GM18511 (cell line): ENCODE measurements around the gene ITGA8.

Experiments
- ATAC-seq: cut with Tn5 transposase; IDR thresholded peaks from one replicate; pipeline ENCODE4 v1.9.1; 2021; ENCODE audit warnings: mild to moderate bottlenecking, moderate library complexity; ENCODE audit not compliant: unreplicated experiment

The ITGA8 gene

GRCh38 chr10:15737656-15738055 is 17.9 kb upstream of the ITGA8 start:
- ATAC-seq: no peak

- no peak for ATAC-seq
Measured at GRCh38 chr10:15735763-15736162, 16.0 kb upstream of the ITGA8 start.

DNA sequence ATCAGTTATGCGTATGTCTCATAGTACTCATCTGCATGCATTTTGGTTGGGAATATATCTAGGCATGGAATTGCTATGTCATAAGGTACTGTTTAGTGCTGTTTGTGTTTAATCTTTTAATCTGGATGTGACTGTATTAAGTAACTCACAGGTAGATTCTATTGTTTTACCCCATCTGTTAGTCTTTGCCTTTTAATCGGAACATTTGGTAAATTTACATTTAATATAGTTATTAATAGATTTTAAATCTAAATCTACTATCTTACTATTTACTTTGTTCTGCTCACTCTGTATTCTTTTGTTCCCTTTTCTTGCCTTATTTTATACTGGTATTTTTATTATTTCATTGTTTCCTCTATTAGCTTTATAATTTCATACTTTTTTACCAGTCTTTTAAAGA is 10.6 kb upstream of the ITGA8 start:
- no peak for ATAC-seq

DNA sequence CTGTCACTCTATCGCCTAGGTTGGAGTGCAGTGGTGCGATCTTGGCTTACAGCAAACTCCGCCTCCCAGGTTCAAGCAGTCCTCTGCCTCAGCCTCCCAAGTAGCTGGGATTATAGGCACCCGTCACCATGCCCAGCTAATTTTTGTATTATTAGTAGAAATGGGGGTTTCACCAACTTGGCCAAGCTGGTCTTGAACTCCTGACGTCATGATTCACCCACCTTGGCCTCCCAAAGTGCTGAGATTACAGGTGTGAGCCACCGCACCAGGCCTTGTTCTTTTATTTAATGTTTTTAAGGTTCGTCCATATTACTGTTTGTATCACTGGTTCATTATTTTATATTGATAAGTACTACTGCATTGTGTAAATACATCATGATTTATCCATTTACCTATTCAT is 10.2 kb upstream of the ITGA8 start:
- no peak for ATAC-seq

GRCh38 chr10:15726042-15726441 is 6.3 kb upstream of the ITGA8 start:
- no peak for ATAC-seq

DNA sequence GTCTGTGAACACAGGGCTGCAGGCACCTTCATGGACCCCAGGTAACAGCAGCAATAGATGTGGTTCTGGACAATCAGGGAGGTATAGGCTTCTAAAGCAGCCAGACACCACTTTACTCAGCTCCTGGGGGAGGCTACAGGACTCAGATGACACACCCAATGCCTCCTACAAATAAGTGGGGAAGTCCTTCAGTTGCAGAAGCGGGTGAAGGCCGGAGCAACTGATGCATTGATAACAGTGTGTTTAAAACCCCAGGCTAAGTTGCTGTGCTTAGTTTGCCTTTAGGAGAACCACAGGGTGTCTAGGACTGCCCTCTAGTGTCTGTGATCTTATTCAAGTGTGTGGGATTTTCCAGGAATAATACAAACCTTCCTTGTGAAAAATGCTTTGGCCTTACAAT is 5.9 kb upstream of the ITGA8 start:
- no peak for ATAC-seq

DNA sequence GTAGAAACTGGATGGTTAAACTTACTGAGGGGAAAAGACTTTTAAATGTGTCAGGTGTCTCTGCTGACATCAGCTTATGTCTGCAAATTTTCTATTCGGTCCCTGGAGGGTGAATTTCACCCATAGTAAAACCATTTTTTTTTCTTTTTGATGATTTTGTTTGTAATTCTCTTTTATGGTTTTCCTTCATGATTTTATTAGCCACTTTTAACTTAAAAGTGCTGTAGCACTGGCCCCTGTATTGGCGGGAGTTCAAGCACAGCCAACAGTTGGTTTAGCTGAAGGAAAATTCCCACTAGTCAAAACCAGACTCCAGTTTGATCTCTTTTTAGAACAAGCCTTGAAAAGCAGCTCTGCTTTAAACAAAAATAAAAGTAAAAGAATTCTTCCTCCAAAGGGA is 5.0 kb upstream of the ITGA8 start:
- no peak for ATAC-seq

DNA sequence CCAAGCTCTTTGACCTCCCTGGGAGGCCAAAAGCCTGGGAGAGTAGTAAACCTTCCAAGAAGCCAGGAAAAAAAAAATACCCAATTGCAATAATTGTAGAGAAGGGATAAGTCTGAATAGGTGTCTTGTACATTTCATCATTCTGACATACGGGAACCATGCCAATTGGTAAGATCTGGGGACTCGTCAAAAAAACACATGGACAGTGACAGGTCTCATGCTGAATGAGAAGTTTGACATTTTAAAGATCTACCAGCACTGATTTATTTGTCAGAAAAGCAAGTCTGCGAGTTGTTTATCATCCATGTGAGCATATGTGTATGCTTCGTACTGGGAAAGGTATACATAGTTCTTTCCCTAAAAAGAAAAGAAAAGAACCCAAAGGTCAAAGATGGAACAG is 4.1 kb upstream of the ITGA8 start:
- no peak for ATAC-seq

DNA sequence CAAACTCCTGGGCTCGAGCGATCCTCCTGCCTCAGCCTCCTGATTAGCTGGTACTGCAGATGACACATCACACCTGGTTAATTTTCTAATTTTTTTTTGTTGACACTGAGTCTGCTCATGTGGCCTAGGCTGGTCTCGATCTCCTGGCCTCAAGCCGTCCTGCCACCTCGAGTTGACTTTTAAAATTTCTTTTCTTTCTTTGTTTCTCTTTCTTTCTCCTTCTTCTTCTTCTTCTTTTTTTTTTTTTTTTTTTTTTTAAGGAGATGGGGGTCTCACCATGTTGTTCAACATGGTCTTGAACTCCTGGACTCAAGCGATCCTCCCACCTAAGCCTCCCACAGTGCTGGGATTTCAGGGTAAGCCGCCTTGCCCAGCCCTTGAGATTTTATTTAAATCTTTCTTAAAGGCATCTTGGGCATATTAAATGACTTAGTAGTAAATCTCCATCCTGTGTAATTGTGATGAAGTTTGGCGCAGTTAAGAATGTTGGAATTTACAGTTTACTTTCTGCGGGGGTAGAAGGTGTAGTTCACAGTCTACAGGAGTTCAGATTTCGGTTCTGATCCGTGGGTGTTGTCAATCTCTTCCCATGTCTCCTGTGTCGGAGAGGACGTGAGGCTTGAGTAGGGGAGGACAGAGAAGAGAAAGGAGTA is 1.0 kb upstream of the ITGA8 start:
- ATAC-seq: no peak

- ATAC-seq: no peak
Measured at GRCh38 chr10:15719049-15719898, 448 bp downstream of the ITGA8 start.

DNA sequence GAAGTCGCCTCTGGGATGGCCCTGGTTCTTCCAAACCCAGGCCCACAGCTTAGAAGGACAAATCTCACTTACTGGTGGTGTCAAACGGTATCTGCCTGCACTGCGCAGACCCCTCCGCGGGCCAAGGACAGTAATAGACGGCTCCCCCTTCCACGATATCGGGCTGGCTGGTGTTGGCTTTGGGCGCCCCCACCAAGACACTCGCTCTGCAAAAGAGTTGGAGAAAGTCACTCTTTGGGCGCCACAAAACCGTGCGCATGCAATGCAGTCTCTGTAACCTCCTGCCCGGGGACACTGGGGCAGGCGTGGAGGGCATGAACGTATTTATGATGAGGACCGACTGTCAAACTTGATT is 1.1 kb downstream of the ITGA8 start:
- ATAC-seq: no peak

- no peak for ATAC-seq
Measured at GRCh38 chr10:15715619-15716227, 4.0 kb downstream of the ITGA8 start.

- no peak for ATAC-seq
Measured at GRCh38 chr10:15714847-15715246, 4.9 kb downstream of the ITGA8 start.

DNA sequence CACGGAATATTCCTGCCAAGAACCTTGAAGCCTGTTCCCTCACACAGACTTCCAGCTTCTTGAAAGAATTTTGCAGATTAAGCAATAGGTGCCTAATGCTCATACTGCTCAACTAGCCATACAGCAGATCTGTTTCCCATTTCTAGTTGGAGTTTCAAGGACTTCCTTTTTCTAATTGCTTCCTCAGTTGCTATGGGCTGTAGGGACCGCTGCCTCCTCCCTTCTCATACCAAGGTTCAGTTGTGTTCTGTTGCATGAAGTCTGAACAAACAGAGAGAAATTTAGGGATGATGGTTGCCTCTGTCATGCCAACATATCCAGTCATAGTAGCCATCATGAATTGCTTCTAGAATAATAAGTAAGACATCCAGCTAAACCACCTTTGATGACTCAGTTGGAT is 6.8 kb downstream of the ITGA8 start:
- ATAC-seq: no peak

GRCh38 chr10:15710455-15710854 is 9.3 kb downstream of the ITGA8 start:
- no peak for ATAC-seq

GRCh38 chr10:15705298-15705697 is 14.4 kb downstream of the ITGA8 start:
- no peak for ATAC-seq

- no peak for ATAC-seq
Measured at GRCh38 chr10:15704581-15704968, 15.1 kb downstream of the ITGA8 start.

DNA sequence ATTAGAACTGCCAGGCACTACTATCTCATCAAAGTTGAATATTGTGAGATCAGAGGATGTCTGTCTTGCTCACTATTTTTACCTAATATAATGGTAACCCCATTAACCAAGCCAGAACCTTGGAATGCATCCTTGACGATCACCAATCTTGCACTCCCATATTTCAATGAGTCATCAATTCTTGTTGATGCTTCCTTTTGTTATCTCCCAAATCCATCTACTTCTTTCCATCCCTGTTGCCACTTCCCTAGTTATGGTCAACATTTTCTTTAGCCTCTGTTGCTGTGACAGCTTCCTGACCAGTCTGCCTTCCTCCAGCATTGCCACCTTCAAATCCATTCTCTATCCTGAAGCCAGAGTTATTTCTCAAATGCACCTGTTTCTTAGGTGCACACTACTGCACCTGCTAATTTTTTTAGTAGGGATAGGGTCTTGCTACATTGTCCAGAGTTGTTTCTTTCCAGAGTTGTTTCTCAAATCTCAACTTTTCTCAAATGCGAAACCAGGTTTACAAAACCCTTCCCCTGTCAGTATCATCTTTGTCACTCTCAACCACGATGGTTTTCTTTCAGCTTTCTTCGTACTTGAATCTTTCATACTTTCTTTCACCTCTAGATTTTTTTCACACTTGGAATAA is 15.7 kb downstream of the ITGA8 start:
- no peak for ATAC-seq

DNA sequence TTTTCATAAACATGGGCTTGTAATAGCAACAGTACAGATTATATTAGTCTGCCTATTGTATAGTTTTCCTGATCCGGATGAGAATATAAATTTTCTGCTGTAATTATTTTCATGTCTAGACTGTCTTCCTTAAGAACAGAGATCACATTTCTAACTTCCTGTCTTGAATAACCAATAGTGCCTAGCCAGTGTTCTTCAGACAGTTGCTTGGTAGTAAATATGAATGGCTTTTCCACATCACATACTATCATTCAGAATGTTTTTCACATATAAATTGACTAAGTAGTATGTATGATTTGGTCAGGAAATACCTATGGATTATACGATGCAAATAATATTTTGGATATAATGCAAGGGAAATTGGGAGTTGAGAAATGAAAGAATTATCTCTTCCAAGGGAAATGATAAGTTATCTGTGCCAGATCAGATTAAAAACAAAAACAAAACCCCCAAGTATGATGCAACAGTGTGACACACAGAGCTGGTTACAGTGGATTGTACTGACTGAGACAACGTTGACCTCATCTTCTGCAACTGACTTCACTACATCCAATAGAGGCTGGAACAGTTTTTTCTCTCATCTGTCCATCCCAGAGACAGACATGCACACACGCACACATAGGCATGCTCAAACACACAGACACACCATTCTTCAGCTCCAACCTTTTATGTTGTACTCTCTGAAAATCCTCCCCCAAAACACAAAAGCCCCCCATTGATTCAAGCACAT is 16.4 kb downstream of the ITGA8 start:
- ATAC-seq: no peak

DNA sequence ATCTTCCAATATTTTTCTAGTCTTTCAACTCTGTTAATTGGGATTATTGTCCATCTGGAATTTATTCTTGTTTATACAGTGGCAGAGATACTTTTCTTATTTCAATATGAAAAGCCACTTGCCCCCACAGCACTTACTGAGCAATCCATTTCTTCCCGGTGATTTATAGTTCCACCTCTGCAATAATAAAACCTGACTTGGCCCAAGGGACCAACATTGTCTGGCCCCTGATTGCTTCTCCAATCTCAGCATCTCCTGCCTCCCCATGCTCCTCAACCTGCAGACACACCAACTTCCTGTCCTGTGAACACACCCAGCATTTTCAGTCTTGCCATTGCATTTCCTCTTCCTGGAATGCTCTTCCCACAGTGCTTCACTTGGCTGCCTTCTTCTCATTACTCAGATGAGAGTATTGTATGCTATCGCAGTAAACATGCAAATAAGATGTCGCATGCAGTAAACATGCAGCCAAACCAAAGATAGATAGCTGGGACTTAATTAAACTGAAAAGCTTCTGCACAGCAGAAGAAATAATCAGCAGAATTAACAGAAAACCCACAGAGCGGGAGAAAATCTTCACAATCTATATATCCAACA is 19.5 kb downstream of the ITGA8 start:
- ATAC-seq: no peak

DNA sequence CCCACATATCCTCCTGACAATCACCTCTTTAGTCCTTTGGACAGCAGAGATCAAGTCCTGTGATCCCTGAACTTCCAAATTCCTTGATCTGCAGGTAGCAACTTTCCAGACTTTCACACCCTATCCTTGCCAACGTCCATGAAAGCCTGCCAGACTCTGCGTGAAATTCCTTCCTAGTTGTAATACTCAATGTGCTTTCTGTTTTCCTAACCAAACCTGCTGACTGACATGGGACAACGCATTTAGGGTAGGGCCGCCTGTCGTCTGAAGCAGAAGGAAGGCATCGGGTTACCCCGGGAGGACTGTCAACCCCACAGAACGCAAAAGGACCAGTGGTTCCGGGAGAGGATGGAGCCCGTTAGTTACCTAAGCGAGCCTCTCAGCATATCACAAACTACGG is 23.9 kb downstream of the ITGA8 start:
- ATAC-seq: no peak
